Measurements from ENCODE around the gene BICC1. TPM values are rescaled to one million over a fixed set of nuclear protein-coding genes. Genes with fewer than 3 reads are reported as not detected.

Gene BICC1
- total RNA-seq, 2 donors from 2014 or later, result 8.3 to 15.7 TPM

GRCh38 chr10:58641095-58641531, 128.4 kb downstream of the BICC1 start:
- peak overlapping the region in 1 of 2 donors; percentile 28 for H3K27ac ChIP-seq
- TF ChIP-seq CTCF (IDR thresholded peaks at IDR 0.05), result peak in 1 of 2 donors; percentile 55
- no peaks in the 10 kb centered on the region for H3K36me3 ChIP-seq
- no peaks in the 10 kb centered on the region for H3K9me3 ChIP-seq
- H3K27me3 ChIP-seq, result no peaks in the 10 kb centered on the region
- peaks cover 0 to 39% of the 10 kb centered on the region in 2 donors for H3K4me1 ChIP-seq
- no peak overlapping the region for H3K4me3 ChIP-seq
- DNase-seq (ENCODE audit: low spot score), result no peak

- peaks cover 0 to 42% of the 10 kb centered on the region in 2 donors for H3K4me1 ChIP-seq
- no peak for TF ChIP-seq CTCF (IDR thresholded peaks at IDR 0.05)
- H3K27ac ChIP-seq, result peak overlapping the region in 1 of 2 donors; percentile 19
- no peak for DNase-seq (ENCODE audit: low spot score)
- H3K27me3 ChIP-seq, result no peaks in the 10 kb centered on the region
- H3K9me3 ChIP-seq, result no peaks in the 10 kb centered on the region
- no peak overlapping the region for H3K4me3 ChIP-seq
- H3K36me3 ChIP-seq, result no peaks in the 10 kb centered on the region
Measured at GRCh38 chr10:58641708-58642107, 129.0 kb downstream of the BICC1 start.

- Histone ChIP-seq H3K9me3 (no peaks in the 10 kb centered on the region), H3K36me3 (no peaks in the 10 kb centered on the region), H3K27me3 (no peaks in the 10 kb centered on the region), H3K4me3 (no peak overlapping the region), H3K4me1 (peaks cover 0 to 42% of the 10 kb centered on the region in 2 donors), H3K27ac (peak overlapping the region in 1 of 2 donors; percentile 19)
- no peak for DNase-seq (ENCODE audit: low spot score)
- no peak for TF ChIP-seq CTCF (IDR thresholded peaks at IDR 0.05)
Measured at GRCh38 chr10:58642283-58642682, 129.6 kb downstream of the BICC1 start.

- TF ChIP-seq CTCF (IDR thresholded peaks at IDR 0.05), result no peak
- Histone ChIP-seq H3K36me3 (no peaks in the 10 kb centered on the region), H3K9me3 (no peaks in the 10 kb centered on the region), H3K27me3 (no peaks in the 10 kb centered on the region), H3K27ac (peak overlapping the region in 1 of 2 donors; percentile 16), H3K4me1 (peaks cover 0 to 47% of the 10 kb centered on the region in 2 donors), H3K4me3 (no peak overlapping the region)
- DNase-seq (ENCODE audit: low spot score), result no peak
Measured at GRCh38 chr10:58642916-58643428, 130.3 kb downstream of the BICC1 start.

GRCh38 chr10:58644311-58644710, 131.6 kb downstream of the BICC1 start:
- H3K27ac ChIP-seq, result peak overlapping the region in 1 of 2 donors; percentile 32
- H3K27me3 ChIP-seq, result no peaks in the 10 kb centered on the region
- no peak for DNase-seq (ENCODE audit: low spot score)
- H3K9me3 ChIP-seq, result no peaks in the 10 kb centered on the region
- no peak overlapping the region for H3K4me3 ChIP-seq
- H3K36me3 ChIP-seq, result no peaks in the 10 kb centered on the region
- no peak for TF ChIP-seq CTCF (IDR thresholded peaks at IDR 0.05)
- peaks cover 0 to 56% of the 10 kb centered on the region in 2 donors for H3K4me1 ChIP-seq
